CD1c-positive myeloid dendritic cell (primary cell): ENCODE results near the gene GRIN3A.
"Not testable (repeated sequence)": the region's sequence is repeated elsewhere in the genome, so short reads cannot be mapped to it uniquely, and the experiment has no call there.

Source experiments
- DNase-seq: peaks from one replicate; pipeline ENCODE4 v3.0.0-alpha.2; 2016; ENCODE audit errors: extremely low spot score

GRIN3A gene

DNA sequence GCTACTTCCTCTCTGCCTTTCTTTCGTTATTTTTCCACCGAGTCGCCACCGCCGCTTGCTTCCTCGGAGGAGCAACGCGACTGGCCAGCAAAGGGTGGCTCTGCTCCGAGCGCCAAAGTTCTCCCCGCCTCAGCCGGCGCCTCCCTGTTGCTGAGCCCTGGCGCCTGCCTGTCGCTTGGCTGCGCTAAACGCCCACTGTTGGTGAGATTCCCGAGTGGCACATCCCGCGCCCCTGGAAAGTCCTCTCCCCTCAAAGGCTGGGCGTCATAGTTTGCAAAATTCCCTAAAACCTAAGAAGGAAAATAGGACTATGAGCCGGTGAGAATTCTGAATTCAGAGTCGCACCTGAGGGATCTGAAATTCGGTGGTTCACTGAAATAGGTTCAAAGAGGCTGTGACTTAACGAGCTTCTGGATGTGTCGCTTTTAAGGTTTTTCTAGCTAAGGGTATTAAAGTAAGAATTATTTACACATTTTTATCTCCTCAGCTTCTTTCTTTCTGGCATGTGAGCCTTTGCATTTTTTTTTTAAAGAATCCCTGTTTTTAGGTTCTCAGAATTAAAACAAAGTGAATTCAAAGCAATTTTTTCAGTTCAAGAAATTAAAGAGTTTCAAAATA, at the start of gene GRIN3A:
TSS of gene GRIN3A (minus strand) at position 82 of the 618 bp plus-strand sequence. CDS start 668 bp downstream, outside the sequence.
- DNase-seq: no peak

DNA sequence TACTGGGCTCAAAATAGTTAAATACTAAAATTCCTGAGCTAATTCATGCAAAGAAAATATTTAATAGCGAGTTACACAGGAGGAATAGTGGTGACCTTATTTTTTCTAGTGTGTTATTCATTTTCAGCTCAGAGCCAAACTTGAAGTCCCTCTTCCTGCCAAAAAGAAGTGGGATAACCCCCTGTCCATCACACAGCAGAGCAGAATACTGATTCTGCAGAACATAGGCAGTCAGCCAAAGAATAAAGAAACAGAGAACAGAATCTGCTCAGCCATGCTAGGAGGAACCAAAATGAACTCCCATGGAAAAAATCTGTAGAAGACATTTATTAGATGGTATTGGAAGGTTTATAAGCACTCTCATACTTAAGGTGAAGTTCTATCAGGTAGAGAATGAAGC, 49.4 kb upstream of the GRIN3A start:
- no peak for DNase-seq

DNA sequence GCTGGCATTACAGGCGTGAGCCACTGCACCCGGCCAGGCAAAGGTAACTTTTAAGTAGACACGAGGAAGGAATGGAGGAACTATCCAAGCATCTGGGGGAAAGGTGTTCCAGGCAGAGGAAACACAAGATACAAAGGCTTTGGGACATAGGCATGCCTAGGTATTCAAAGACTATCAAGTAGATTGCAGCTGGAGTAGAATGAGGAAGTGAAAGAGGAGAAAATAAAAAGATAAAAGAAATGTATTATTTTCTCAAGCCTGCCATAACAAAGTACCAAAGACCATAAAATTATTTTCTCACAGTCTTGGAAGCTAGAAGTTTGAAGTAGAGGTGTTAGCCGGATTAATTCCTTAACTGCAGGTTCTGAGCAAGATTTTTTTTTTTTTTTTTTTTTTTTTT, 39.9 kb upstream of the GRIN3A start:
- DNase-seq: no peak

DNA sequence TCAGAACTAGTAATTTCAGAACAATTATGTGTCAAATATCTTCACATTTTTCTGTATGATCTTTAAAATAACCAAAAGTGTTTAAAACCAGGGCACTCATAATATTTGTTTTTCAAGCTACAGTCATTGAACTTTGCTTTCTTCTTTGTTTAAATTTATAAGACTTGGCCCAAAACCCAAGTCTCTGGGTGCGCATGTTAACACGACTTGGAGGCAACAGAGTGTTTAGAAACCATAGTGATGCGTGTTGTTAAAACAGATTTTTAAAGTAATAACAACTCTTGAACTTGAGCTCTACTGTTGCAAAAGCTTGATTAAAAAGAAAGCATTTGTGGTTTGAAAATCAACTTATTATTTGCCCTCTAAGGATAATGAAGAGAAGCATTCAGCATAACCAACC, 26.0 kb upstream of the GRIN3A start:
- DNase-seq: no peak

DNA sequence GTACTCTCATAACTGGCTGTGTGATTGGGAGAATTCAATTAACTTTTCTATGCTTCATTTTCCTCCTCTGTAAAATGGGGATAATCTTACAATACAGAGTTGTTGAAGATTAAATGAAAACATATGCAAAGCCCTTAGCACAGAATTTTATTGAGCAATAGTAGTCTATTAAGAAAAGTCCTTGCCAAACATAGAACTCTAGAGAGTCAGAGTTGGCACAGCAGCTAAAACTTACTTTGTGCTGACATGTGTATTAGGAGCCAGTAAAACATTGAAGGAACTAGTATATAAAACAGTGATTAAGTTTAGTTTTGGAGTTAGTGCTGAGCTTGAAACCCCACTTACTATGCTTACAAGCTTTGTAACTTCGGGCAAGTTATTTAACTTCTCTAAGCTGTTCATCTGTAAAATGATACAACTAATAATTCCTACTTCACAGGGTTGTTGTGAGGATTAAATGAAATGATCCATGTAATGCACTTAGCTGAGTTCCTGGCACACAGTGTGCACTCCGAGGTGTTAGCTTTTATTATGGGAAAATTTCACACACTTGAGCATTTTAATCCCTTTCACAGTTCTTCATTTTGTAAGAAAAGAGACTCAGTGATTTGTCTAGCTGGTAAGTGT, 20.0 kb upstream of the GRIN3A start:
- no peak for DNase-seq

DNA sequence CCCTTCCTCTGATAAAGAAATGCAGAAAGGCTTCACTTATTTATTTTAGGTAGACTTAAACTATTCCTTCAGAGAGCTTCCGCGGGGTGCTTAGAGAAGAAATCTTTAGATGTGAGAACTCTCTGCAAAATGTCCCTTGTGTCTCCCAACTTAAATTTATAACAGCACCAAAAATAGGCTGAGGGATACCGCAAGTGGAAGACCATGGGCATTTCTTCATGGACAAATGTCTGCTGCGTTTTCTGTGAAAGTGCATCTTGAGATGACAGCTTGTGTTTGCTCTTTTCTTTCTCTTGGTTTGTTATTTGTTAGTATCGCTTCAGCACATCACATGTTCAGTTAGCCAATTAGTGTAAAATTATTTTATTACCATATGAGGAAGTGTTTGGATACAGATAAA, 15.3 kb upstream of the GRIN3A start:
- no peak for DNase-seq

DNA sequence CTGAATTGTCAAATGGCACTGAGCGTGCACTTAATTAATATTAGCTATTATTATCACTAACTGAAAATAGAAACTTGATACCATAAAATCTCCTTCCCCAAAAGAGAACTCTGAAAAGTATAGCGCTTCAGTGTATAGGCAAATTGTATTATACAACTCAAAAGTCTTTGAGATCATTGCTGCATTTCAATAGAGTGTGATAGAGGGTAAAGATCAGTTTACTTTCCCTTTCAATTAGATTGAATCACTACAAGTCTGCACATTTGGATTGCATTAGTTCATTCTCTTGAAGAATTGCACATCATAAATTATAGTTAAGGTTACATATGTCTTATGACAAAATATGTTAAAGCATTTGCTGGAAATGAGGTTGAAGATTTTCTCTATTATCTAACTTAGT, 13.4 kb upstream of the GRIN3A start:
- DNase-seq: no peak

DNA sequence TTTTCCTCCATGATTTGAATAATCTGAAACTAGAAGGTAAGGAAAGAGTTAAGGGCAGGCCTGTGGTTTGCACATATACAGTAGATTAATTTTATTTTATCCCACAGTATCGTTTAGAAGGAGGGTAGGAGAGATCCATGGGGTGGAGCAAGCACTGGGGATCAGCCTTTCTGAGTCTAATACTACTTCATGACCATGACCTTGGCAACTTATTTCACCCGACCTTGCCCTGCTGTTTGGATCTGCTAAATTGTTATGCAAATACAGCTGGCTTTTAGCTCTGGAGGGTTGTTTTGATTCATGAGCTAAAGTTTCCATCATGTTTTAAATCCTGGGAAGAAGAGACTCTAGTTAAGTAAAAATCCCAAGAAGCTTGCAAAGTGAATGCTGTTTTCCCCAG, 864 bp upstream of the GRIN3A start:
- no peak for DNase-seq

DNA sequence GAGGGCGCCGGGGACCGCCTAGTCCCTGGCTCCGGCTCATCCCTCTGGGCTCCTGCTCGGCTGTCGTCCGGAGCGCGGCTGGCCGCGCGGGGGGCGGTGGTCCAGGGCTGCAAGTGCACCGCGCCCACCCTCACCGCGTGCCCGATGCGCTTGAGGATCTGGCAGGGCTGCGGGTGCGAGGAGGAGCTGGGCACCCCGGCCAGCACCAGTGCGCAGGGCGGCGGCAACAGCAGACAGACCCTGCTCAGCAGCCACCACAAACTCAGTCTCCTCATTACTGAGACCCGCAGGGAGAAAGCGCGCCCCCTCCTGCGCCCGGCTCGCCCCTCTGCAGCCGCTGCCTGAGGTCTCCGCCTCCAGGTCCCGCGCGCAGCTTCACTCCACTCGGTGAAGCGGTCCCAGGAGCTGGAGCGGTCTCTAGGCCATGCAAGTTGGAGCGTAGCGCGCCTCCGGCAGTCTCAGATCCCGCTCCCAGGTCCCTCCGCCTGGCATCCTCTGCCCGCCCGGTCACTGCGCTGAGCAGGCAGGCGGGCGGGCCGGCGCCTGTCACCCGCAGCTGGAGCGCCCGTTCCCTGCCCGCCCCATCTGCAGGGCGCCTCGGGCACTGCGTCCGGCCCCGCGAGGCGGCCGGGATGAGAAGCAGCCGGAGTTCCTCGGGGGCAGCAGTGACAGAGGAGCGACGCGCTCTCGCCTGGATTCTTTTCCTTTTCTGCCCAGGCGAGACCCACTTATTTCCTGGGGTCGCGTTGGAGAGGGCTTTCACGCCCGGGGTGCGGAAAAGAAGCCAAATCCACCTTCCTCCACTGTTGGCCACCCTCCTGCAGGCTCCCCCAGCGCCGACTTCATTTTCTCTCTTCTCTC, 512 bp downstream of the GRIN3A start:
- DNase-seq: no peak

DNA sequence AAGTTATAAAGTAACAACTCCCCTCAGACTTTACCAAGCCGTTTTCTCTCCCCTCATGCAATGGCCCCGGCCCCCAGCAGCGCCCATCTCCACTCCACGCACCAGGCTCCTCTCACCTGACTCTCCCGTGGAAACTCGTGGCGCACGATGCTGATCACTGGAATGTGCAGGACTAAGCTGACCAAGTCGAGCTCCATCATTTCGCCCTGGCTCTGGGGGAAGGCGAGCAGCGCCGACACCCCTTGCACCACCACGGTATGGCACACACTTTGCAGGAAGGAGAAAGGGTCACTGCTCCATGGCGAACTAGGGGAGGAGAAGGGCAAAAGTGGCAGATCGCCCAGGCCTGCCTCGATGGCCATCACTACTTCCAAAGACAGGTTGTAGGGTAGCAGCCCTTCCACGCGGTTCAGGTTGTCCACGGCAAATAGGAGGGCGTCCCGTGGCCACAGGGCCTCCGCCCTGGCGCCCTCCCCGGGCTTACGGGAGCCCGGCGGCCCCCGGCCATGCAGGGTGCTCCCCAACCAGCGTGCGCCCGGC, 1.2 kb downstream of the GRIN3A start:
- DNase-seq: no peak

DNA sequence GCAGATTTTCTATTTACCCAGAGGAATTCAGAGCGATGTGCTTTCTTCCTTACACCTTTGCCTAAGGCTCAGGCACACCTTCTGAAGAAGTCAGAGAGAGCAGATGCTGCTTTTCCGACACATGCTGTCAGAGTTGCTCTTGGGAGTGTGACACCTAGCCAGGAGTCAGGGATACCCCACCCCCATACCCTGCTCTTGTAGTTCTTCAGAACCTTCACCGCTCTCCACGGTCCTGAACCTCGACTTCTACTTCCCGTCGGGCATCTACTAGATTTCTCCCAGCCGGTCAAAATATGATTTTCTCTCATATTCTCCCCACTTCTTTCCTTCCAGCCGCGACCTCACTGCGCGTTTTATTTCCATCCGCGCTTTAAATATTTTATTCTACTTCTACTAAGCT, 1.7 kb downstream of the GRIN3A start:
- DNase-seq: no peak

DNA sequence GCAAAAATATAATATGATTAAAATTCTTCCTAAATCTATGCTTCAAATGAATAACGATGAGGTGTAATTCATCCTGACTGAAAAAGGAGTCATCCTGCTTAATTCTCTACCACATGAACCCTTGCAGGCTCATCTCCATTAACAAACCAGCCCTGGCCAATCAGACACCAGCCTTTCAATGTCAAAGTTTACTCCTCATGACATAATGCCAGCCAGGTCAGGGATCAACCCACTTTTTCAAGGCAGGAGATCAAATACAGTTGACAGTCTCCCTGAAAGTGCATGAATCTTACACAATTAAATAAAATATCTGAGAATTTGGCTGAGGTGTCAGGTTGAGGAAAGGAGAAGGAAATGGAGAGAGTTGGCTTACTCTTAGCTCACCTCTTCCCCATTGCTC, 7.0 kb downstream of the GRIN3A start:
- DNase-seq: no peak

DNA sequence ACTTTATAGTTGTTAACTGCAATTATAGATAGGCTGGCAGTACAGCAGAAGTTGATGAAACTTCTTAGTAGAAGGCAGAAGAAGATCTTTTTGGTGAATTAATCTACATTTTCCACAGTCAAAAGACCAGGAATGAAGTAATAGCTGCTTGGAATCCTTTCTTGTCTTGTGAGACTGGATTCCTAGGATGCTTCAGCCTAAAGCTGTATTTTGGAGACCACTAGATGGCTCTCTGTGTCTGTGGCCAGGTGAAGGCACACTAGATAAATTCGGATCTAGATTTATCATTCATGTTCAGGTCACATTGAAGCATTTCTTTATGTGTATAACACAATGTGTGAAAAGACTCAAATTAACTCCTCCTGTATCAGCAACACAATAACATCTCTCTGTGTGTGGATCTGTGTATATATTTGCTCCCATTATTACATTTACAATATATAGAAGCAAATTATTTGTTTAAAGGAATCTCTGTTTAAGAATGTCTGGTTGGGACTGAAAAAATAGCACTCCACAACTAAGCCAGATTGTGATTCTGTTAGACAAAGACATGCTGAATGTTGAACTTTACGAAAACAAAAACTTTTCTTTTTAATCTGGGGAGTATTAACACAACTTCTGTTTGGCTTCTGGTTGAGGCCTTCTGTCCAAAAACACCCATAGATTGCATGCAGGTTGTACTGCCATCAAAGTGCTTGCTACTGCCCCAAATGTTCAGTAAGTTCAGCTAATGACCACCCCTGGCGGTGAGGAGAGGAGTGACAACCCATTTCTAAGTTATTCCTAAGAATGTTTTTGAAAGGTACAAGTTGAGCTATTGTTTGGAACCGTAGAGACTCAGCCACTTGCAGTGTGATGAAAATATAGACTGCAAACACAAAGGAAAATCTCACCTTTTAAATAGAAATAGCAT, 10.6 kb downstream of the GRIN3A start:
- peak; percentile 35 for DNase-seq

DNA sequence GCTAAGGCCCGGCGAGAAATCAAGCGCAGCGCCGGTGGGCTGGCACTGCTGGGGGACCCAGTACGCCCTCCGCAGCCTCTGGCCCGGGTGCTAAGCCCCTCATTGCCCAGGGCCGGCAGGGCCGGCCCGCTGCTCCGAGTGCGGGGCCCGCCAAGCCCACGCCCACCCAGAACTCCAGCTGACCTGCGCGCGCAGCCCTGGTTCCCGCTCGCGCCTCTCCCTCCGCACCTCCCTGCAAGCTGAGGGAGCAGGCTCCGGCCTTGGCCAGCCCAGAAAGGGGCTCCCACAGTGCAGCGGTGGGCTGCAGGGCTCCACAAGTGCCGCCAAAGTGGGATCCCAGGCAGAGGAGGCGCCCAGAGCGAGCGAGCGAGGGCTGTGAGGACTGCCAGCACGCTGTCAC, 14.2 kb downstream of the GRIN3A start:
- not testable (repeated sequence) for DNase-seq

DNA sequence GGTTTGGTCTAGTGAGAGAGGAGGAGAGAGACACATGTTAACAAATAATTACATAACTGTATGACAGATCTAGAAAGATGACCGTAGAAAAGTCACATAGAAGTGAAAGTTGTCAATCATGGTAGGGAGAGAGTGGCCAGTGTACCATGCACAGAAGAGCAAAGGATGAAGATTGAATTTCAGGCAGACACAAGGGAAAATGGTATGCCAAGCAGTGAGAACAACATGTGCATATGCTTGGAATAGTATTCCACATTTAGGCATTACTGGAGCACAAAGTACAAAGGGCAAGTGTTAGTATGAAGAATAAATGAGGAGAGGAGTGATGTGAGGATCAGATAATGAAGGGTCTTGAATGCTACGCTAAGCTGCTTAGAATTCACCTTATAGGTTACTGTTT, 20.3 kb downstream of the GRIN3A start:
- DNase-seq: no peak

DNA sequence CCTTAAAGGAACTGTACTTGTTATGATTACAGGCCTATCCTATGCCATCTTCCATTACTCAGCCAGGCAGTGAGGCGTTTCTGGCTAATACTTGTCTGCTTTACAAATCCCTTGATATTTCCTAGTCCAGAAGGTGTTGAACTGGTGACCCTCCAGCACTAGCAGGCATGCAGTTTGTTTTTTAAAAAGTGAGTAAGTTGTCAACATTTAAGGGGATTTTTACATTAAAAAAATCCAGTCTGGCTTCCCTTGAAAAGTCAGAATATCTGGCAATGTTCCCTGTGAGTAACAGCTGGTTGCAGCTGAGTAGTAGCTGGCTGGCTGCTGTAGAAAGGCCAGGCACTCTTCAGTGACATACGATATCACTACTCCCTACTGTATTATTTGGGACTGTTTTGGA, 21.8 kb downstream of the GRIN3A start:
- DNase-seq: no peak

DNA sequence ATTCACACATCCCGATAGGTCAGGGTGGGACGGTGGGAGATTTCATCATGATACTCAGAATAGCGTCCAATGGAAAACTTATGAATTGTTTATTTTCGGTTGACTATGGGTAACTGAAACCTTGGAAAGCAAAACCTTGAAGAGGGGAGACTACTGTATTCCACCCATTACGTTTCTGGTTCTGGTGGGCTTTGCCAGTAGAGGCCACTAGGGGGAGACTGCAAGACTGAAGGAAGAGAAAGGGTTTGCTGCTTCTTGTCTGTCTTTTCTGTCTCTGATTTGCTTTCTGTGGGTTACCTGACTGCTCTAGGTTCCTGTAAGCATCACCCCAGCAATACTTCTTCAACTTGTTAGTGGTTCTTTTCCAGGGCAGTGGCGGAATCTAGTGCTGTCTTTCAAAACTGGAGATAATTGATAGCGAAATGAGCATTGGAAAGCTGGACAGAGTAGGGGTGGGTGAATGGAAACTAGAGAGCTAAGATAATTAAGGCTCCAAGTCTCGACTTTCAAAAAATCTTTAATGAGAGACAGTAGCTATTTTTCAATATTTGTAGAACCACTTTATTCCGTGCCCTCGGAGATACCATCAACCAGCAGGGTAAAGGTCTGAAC, 27.0 kb downstream of the GRIN3A start:
- peak; percentile 27 for DNase-seq

DNA sequence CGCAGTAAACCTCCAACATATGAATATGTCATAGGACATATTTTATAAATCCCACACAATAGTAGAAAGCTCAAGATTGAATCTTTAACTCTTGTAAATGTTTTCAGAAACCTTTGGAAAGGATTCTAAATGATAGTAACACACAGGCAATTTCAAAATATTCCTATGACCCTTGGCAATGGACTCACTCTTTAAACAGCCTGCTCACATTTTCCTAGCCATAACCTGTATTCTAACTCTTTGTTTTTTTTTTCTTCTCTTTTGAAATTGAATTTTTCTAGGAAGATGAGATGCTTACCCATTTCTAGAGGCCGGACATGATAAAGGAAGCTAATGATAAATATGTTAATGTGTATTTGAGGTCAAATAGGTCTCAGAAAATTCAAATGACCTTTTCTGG, 29.6 kb downstream of the GRIN3A start:
- DNase-seq: no peak

DNA sequence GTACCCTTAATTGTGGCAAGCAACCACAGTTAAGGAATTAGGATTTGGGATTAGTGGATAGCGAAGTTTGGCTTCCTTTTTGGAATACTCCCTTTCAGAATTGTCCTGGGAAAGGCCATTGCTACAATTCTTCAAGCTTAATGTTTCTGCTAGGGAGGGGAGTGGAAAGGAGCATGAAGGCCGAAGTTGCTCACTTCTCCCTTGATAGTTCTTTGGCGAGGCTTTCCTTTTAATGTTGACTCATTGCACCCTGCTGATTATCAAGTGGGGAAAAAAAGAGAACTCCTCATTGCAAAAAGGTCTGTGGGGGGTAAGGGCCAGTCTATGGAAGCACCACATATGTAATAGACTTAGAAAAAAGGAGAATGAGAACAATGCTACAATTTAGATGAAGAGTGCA, 30.7 kb downstream of the GRIN3A start:
- no peak for DNase-seq

DNA sequence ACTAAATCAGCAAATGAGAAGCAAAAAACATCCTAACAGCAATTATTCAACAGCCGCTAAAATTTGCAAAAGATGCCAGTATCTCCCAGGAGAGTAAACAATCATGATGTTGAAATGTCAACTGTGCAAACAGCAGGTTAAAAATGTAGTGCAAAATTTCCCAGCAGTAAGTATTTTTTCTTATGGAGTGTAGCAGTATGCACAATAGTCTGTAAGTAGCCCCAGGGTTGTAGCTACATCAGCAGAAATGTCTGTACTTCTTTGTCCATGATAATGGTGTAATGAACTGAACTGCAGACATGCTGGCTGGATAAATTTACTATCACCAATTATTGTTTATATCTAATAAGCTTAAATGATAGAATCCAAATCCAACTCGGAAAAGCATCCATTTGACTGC, 31.4 kb downstream of the GRIN3A start:
- no peak for DNase-seq

DNA sequence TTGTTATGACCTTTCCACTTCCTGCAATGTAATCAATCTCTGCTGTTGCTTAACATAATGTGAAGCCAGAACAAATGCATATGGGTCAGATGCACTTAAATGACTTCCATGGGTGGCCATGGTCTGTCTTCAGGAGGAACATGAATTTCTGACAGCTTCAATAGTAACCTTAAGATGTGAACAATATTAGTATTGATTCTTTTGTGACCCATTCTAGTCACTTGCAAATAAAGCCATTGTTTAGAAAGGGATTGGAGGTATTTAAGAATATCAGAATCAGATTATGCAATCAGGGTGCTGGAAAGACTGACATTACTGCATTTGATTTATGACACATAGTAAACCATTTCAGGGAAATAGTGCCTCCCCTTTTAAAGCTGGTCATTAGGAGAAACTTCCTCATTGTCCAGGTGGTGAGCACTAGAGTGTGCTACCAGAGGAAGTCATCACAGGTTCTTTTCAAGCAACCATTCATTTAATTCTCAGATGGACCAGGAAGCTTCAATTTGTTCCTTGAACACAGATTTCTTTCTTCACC, 32.1 kb downstream of the GRIN3A start:
- DNase-seq: peak; percentile 6
